SU-DHL-6 (cell line): Measurements from ENCODE around the gene EML2.

Experiments
- H2AFZ ChIP-seq: fragments of 200-600 bp; sonication (generic); 2 replicates; pipeline ENCODE4 v1.6.1; 2014; ENCODE audit warnings: low read depth, mild to moderate bottlenecking, moderate library complexity, mixed read lengths, antibody characterized with exemption, low read length; ENCODE audit not compliant: severe bottlenecking
- H3F3A ChIP-seq: fragments of 200-600 bp; shearing (Covaris generic); 2 replicates; pipeline ENCODE4 v1.6.0; 2016; ENCODE audit warnings: antibody characterized with exemption, mild to moderate bottlenecking; ENCODE audit not compliant: insufficient read depth
- H3K27ac ChIP-seq: fragments of 200-600 bp; sonication (generic); 2 replicates; pipeline ENCODE4 v1.5.1; 2016; ENCODE audit warnings: low read depth, mild to moderate bottlenecking, low read length, moderate library complexity, mixed read lengths
- H3K27me3 ChIP-seq: fragments of 200-600 bp; sonication (generic), shearing (Covaris generic); 2 replicates; pipeline ENCODE4 v1.6.0; 2014; ENCODE audit warnings: mild to moderate bottlenecking, low read length
- H3K36me3 ChIP-seq: fragments of 200-600 bp; sonication (generic); 2 replicates; pipeline ENCODE4 v1.6.1; 2014; ENCODE audit warnings: mild to moderate bottlenecking, low read length, mixed read lengths
- H3K4me2 ChIP-seq: fragments of 300-600, 200-600 bp; shearing (Covaris generic), sonication (generic); 2 replicates; pipeline ENCODE4 v1.6.0; 2014; ENCODE audit warnings: low read length, low read depth, mild to moderate bottlenecking; ENCODE audit not compliant: poor library complexity, severe bottlenecking
- H3K4me3 ChIP-seq: fragments of 200-600 bp; sonication (generic); 2 replicates; pipeline ENCODE4 v1.5.1; 2014; ENCODE audit warnings: antibody characterized with exemption, low read length, mild to moderate bottlenecking, mixed read lengths; ENCODE audit not compliant: insufficient read depth, poor library complexity, severe bottlenecking
- H3K79me2 ChIP-seq: fragments of 200-600 bp; sonication (generic); 2 replicates; pipeline ENCODE4 v1.6.1; 2014; ENCODE audit warnings: mild to moderate bottlenecking, low read length, moderate library complexity; ENCODE audit not compliant: insufficient read depth
- H3K9ac ChIP-seq: fragments of 200-600 bp; sonication (generic); 2 replicates; pipeline ENCODE4 v1.7.0; 2014; ENCODE audit warnings: mild to moderate bottlenecking, low read length
- H3K9me2 ChIP-seq: fragments of 200-600 bp; sonication (generic); replicated peaks from 2 replicates; pipeline ENCODE4 v1.6.1; 2014; ENCODE audit warnings: low read length; ENCODE audit not compliant: insufficient read depth
- H3K9me3 ChIP-seq: fragments of 200-600 bp; sonication (generic); 2 replicates; pipeline ENCODE4 v1.6.1; 2014; ENCODE audit warnings: low read length, mixed read lengths; ENCODE audit not compliant: insufficient read depth
- H4K20me1 ChIP-seq: fragments of 200-600 bp; sonication (generic); 2 replicates; pipeline ENCODE4 v1.6.1; 2014; ENCODE audit warnings: low read depth, mild to moderate bottlenecking, antibody characterized with exemption, low read length, moderate library complexity, mixed read lengths
- CTCF ChIP-seq: fragments of 200-600 bp; sonication (generic); IDR thresholded peaks from one replicate; pipeline ENCODE4 v1.5.1; 2017; ENCODE audit warnings: antibody characterized with exemption, mild to moderate bottlenecking, low read length, moderate library complexity; ENCODE audit not compliant: insufficient read depth, poor library complexity, severe bottlenecking
- EZH2phosphoT487 ChIP-seq: fragments of 200-600 bp; sonication (generic), shearing (Covaris generic); conservative IDR thresholded peaks from 2 replicates; pipeline ENCODE4 v1.6.1; 2018; ENCODE audit warnings: mild to moderate bottlenecking, antibody characterized with exemption, low read length, moderate library complexity, mixed read lengths

The EML2 gene

DNA sequence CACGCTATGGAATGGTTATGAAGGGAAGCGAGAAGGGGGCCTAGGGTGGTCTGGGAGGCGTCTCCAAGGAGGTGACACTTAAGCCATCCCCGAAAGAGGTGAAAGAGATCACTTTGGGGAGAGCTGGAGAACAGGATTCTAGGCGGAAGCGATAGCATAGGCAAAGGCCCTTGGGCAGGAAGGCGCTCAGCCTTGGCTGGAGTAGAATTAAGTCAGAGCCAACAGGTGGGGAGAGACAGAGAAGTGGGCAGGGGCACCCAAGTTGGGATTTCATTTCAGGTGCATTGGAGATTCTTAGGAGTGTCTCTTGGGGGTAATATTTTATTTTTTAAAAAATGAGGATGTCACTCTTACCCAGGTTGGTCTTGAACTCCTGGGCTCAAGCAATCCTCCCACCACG, 42.9 kb upstream of the EML2 start:
- H4K20me1 ChIP-seq, result no peaks in the 10 kb centered on the region
- peak overlapping the region; percentile 96 for H2AFZ ChIP-seq
- H3K79me2 ChIP-seq, result no peaks in the 10 kb centered on the region
- no peaks in the 10 kb centered on the region for H3K9me2 ChIP-seq
- H3K27ac ChIP-seq, result no peak overlapping the region
- peaks cover 7% of the 10 kb centered on the region; the same call in 1 of the 2 replicates for H3F3A ChIP-seq
- no peak overlapping the region for H3K4me3 ChIP-seq
- no peaks in the 10 kb centered on the region for H3K27me3 ChIP-seq
- H3K9ac ChIP-seq, result peak overlapping the region; percentile 48; the same call in 1 of the 2 replicates
- no peaks in the 10 kb centered on the region for H3K36me3 ChIP-seq
- no peak for TF ChIP-seq CTCF
- TF ChIP-seq EZH2phosphoT487, result no peak
- no peaks in the 10 kb centered on the region for H3K9me3 ChIP-seq
- peak overlapping the region; percentile 64 for H3K4me2 ChIP-seq

DNA sequence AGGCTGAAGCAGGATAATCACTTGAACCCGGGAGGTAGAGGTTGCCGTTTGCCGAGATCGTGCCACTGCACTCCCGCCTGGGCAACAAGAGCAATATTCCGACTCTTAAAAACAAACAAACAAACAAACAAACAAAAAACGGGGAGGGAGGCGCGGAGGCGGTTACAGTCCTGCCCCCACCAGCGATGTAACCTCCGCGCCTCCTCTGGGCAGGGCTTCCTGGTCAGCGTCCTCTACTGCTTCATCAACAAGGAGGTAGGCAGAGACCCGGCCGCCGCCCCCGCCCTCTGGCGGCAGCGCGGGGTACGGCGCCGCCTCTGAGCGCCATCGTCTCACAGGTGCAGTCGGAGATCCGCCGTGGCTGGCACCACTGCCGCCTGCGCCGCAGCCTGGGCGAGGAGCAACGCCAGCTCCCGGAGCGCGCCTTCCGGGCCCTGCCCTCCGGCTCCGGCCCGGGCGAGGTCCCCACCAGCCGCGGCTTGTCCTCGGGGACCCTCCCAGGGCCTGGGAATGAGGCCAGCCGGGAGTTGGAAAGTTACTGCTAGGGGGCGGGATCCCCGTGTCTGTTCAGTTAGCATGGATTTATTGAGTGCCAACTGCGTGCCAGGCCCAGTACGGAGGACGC, 42.3 kb upstream of the EML2 start:
- peak overlapping the region; percentile 48 for H3K9ac ChIP-seq
- no peaks in the 10 kb centered on the region for H4K20me1 ChIP-seq
- no peak overlapping the region for H3K4me3 ChIP-seq
- TF ChIP-seq CTCF, result peak; percentile 93
- no peak for TF ChIP-seq EZH2phosphoT487
- no peaks in the 10 kb centered on the region for H3K36me3 ChIP-seq
- H3F3A ChIP-seq, result peaks cover 7% of the 10 kb centered on the region; the same call in 1 of the 2 replicates
- H3K79me2 ChIP-seq, result no peaks in the 10 kb centered on the region
- H3K9me2 ChIP-seq, result no peaks in the 10 kb centered on the region
- H3K27ac ChIP-seq, result no peak overlapping the region
- peak overlapping the region; percentile 96 for H2AFZ ChIP-seq
- no peaks in the 10 kb centered on the region for H3K27me3 ChIP-seq
- peak overlapping the region; percentile 64 for H3K4me2 ChIP-seq
- H3K9me3 ChIP-seq, result no peaks in the 10 kb centered on the region

DNA sequence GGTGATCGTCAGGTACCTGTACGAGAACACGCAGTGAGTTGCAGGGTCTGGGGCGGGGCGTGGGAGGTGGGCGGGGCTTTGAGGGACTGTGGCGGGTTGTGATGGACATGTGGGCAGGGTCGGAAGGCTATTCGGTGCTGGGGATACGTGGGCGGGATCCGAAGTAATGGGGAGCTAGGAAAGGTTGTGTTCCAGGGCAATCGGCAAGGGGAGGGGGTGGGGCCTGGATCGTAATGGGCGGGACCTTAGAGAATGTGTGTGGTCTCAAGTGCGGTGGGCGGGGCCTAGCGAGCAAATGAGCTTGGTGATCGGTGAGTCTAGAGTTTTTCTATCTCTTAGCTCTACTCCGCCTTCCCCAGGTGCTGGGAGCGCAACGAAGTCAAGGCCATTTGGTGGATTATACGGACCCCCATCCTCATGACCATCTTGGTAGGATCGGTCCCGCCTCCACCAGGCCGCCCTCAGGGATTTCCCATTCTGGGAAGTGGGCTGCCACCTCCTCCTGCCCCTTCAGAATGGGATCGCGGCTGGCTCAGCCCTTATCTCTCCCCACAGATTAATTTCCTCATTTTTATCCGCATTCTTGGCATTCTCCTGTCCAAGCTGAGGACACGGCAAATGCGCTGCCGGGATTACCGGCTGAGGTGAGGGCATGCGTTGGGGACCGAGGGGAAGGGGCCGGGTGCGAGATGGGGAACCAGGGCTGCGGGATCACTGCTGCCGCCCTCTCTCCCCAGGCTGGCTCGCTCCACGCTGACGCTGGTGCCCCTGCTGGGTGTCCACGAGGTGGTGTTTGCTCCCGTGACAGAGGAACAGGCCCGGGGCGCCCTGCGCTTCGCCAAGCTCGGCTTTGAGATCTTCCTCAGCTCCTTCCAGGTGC, 38.4 kb upstream of the EML2 start:
- no peaks in the 10 kb centered on the region for H3K79me2 ChIP-seq
- H3K4me2 ChIP-seq, result peak overlapping the region; percentile 50
- no peaks in the 10 kb centered on the region for H3K27me3 ChIP-seq
- H3K9me3 ChIP-seq, result no peaks in the 10 kb centered on the region
- no peak overlapping the region for H3K4me3 ChIP-seq
- H4K20me1 ChIP-seq, result no peaks in the 10 kb centered on the region
- no peaks in the 10 kb centered on the region for H3K36me3 ChIP-seq
- H3K9me2 ChIP-seq, result no peaks in the 10 kb centered on the region
- no peak overlapping the region for H2AFZ ChIP-seq
- no peak for TF ChIP-seq EZH2phosphoT487
- peaks cover 3% of the 10 kb centered on the region; the same call in 1 of the 2 replicates for H3F3A ChIP-seq
- H3K9ac ChIP-seq, result 0 out of 2 replicates have a peak overlapping the region, but pooled peaks have one; percentile 15
- no peak overlapping the region for H3K27ac ChIP-seq

DNA sequence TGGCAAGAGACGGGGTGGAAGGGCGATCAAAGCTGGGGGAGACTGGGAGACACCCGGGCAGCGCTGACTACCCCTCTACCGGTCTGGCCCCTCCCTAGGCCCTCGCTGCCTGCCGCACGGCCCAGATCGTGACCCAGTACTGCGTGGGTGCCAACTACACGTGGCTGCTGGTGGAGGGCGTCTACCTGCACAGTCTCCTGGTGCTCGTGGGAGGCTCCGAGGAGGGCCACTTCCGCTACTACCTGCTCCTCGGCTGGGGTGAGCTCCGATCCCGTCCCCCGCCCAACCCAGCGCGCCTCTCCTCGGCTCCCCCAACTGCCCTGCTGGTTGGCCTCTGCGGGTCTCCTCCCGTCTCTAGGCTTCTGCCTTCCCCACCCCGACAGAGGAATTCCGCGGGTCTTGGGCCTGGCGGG, 37.7 kb upstream of the EML2 start:
- Histone ChIP-seq H3K9me3 (no peaks in the 10 kb centered on the region), H2AFZ (peak overlapping the region; percentile 51), H3K9me2 (no peaks in the 10 kb centered on the region), H3K27me3 (no peaks in the 10 kb centered on the region), H3K9ac (peak overlapping the region; percentile 33; the same call in 1 of the 2 replicates), H3K4me3 (no peak overlapping the region), H3K27ac (no peak overlapping the region), H4K20me1 (no peaks in the 10 kb centered on the region), H3K4me2 (peak overlapping the region; percentile 50), H3F3A (peaks cover 3% of the 10 kb centered on the region; the same call in 1 of the 2 replicates), H3K79me2 (no peaks in the 10 kb centered on the region), H3K36me3 (no peaks in the 10 kb centered on the region)
- TF ChIP-seq CTCF (no peak), EZH2phosphoT487 (no peak)
